A549 (cell line): ENCODE data around the gene ARL8B. TPM values are rescaled to one million over a fixed set of nuclear protein-coding genes. Genes with fewer than 3 reads are reported as not detected.
A peak's percentile ranks its signal among the peaks of the same experiment; 100 is the strongest.

Experiments
- ATAC-seq, 2 experiments: fragments of 200-7000 bp in 1 of 2; fragments of >200 bp in 1 of 2; cut with Nextera tagmentation in 1 of 2; cut with Tn5 transposase in 1 of 2; 3 replicates each; pipeline versions ENCODE4 v1.8.0 to v1.9.1; 2018 to 2020; ENCODE audit warnings: mild to moderate bottlenecking in 1 of 2, moderate library complexity in 1 of 2
- CTCF ChIA-PET: fragments of 300-600 bp; sonication (Branson Sonifier 250); formaldehyde crosslinking; extraction: SDS; loops from one replicate; lab custom pipeline; 2021; ENCODE audit warnings: antibody characterized with exemption, inconsistent platforms; lab: Yijun Ruan, JAX
- POLR2A ChIA-PET: fragments of 350-600 bp; formaldehyde crosslinking; extraction: SDS; loops from one replicate; lab custom pipeline; 2021; ENCODE audit warnings: antibody characterized with exemption, inconsistent platforms; lab: Yijun Ruan, JAX
- DNase-seq, 2 experiments: peaks; one replicate each; pipeline versions ENCODE4 v3.0.0 to v3.0.0-alpha.2; 2011 to 2016; ENCODE audit warnings: low read depth in 1 of 2, low spot score in 1 of 2
- FAIRE-seq: peaks from 2 replicates; lab custom pipeline; 2011; peaks lifted over from hg19 to GRCh38; lab: Jason Lieb, UNC
- H3K27ac ChIP-seq, 2 experiments: fragments of >200 bp; sonication (Bioruptor Twin); formaldehyde crosslinking; 3 replicates each; pipeline ENCODE4 v1.5.1; 2016 to 2017
- H3K4me1 ChIP-seq: fragments of >200 bp; sonication (Bioruptor Twin); formaldehyde crosslinking; 3 replicates; pipeline ENCODE4 v1.6.1; 2016
- H3K4me2 ChIP-seq: fragments of >200 bp; sonication (Bioruptor Twin); formaldehyde crosslinking; 3 replicates; pipeline ENCODE4 v1.6.1; 2016
- H3K4me3 ChIP-seq: fragments of >200 bp; sonication (Bioruptor Twin); formaldehyde crosslinking; 3 replicates; pipeline ENCODE4 v1.5.1; 2016
- H3K9me3 ChIP-seq: fragments of >200 bp; sonication (Bioruptor Twin); formaldehyde crosslinking; 3 replicates; pipeline ENCODE4 v1.6.1; 2016
- CBX8 ChIP-seq: fragments of 200-600 bp; sonication (generic); IDR thresholded peaks from 2 replicates; pipeline ENCODE4 v1.6.1; 2016
- CEBPB ChIP-seq, 2 experiments: fragments of >200 bp in 1 of 2; sonication (Bioruptor Twin) in 1 of 2; formaldehyde crosslinking in 1 of 2; IDR thresholded peaks; 2 replicates each; pipeline ENCODE4 v1.6.1; 2012 to 2016
- CHD2 ChIP-seq: fragments of 150-350 bp; IDR thresholded peaks from 2 replicates; pipeline ENCODE4 v1.6.1; 2014; ENCODE audit warnings: low read length; ENCODE audit not compliant: partially characterized antibody
- CHD4 ChIP-seq: fragments of 200-600 bp; sonication (generic); IDR thresholded peaks from 2 replicates; pipeline ENCODE4 v1.6.1; 2016; ENCODE audit warnings: antibody characterized with exemption, mild to moderate bottlenecking, borderline replicate concordance
- CTCF ChIP-seq: fragments of >200 bp; sonication (Bioruptor Twin); formaldehyde crosslinking; IDR thresholded peaks from 3 replicates; pipeline ENCODE4 v1.5.1; 2016
- EHMT2 ChIP-seq: fragments of 200-600 bp; sonication (generic); IDR thresholded peaks from 2 replicates; pipeline ENCODE4 v1.6.1; 2016; ENCODE audit warnings: antibody characterized with exemption, low read depth, mild to moderate bottlenecking, moderate library complexity
- ESRRA ChIP-seq: fragments of 150-350 bp; IDR thresholded peaks from 2 replicates; pipeline ENCODE4 v1.6.1; 2014; ENCODE audit warnings: mild to moderate bottlenecking, low read length, borderline replicate concordance
- FOSB ChIP-seq: fragments of 250-450 bp; sonication (Bioruptor Pico); IDR thresholded peaks from 2 replicates; pipeline ENCODE4 v1.5.0; 2020; ENCODE audit warnings: mild to moderate bottlenecking, moderate library complexity
- HDAC2 ChIP-seq: fragments of 200-600 bp; sonication (generic); IDR thresholded peaks from 2 replicates; pipeline ENCODE4 v1.6.1; 2016
- HOXB13 ChIP-seq: fragments of 250-450 bp; sonication (Bioruptor Pico); IDR thresholded peaks from 2 replicates; pipeline ENCODE4 v1.5.0; 2020; ENCODE audit warnings: low read depth, mild to moderate bottlenecking, moderate library complexity
- HOXB5 ChIP-seq: fragments of 250-450 bp; sonication (Bioruptor Pico); IDR thresholded peaks from 2 replicates; pipeline ENCODE4 v1.5.0; 2020; ENCODE audit warnings: mild to moderate bottlenecking, moderate library complexity
- JUN ChIP-seq, 2 experiments: fragments of >200 bp; sonication (Bioruptor Twin); formaldehyde crosslinking; IDR thresholded peaks; 2 replicates in 1 of 2; 3 replicates in 1 of 2; pipeline ENCODE4 v1.6.1; 2016 to 2017
- JUNB ChIP-seq: fragments of >200 bp; sonication (Bioruptor Twin); formaldehyde crosslinking; IDR thresholded peaks from 2 replicates; pipeline ENCODE4 v1.6.1; 2016
- MAZ ChIP-seq: fragments of 150-350 bp; IDR thresholded peaks from 2 replicates; pipeline ENCODE4 v1.6.1; 2014; ENCODE audit warnings: antibody characterized with exemption, low read depth, low read length, borderline replicate concordance
- MYC ChIP-seq: IDR thresholded peaks from 2 replicates; pipeline ENCODE4 v1.6.1; 2012; ENCODE audit warnings: mild to moderate bottlenecking, inconsistent platforms, low read length, improper control_type of control experiment, borderline replicate concordance
- PHF8 ChIP-seq: fragments of 200-600 bp; sonication (generic); IDR thresholded peaks from 2 replicates; pipeline ENCODE4 v1.6.1; 2016; ENCODE audit warnings: low read depth, mild to moderate bottlenecking, antibody characterized with exemption, moderate library complexity, borderline replicate concordance
- POLR2A ChIP-seq: IDR thresholded peaks from 2 replicates; pipeline ENCODE4 v1.6.1; 2012; ENCODE audit warnings: mild to moderate bottlenecking, low read length
- RARB ChIP-seq: fragments of 250-450 bp; sonication (Bioruptor Pico); IDR thresholded peaks from 2 replicates; pipeline ENCODE4 v1.8.0; 2021; ENCODE audit warnings: mild to moderate bottlenecking, moderate library complexity
- RNF2 ChIP-seq: fragments of 200-600 bp; sonication (generic); IDR thresholded peaks from 2 replicates; pipeline ENCODE4 v1.6.1; 2016; ENCODE audit warnings: low read depth, mild to moderate bottlenecking, antibody characterized with exemption, moderate library complexity, borderline replicate concordance
- SMC3 ChIP-seq: fragments of >200 bp; sonication (Bioruptor Twin); formaldehyde crosslinking; IDR thresholded peaks from 3 replicates; pipeline ENCODE4 v1.6.1; 2018; ENCODE audit warnings: inconsistent platforms
- SREBF2 ChIP-seq: fragments of 450-650 bp; IDR thresholded peaks from 2 replicates; pipeline ENCODE4 v1.6.1; 2014; ENCODE audit warnings: mild to moderate bottlenecking, moderate library complexity
- TP53 ChIP-seq: fragments of 250-450 bp; sonication (Bioruptor Pico); IDR thresholded peaks from 2 replicates; pipeline ENCODE4 v1.5.0; 2021; ENCODE audit warnings: mild to moderate bottlenecking, moderate library complexity
- USF2 ChIP-seq: fragments of 450-650 bp; IDR thresholded peaks from 2 replicates; pipeline ENCODE4 v1.6.1; 2014; ENCODE audit warnings: antibody characterized with exemption
- ZC3H11A ChIP-seq: fragments of 450-650 bp; IDR thresholded peaks from 2 replicates; pipeline ENCODE4 v1.6.1; 2014; ENCODE audit warnings: antibody characterized with exemption, mild to moderate bottlenecking
- WGBS: methylation state at CpG from one replicate; pipeline ENCODE4 v1.1.6; 2017; ENCODE audit errors: missing lambda C conversion rate; 5-methylcytosine and 5-hydroxymethylcytosine counted together
- polyA plus RNA-seq, 4 experiments: library from polyadenylated mRNA; depleted of rRNA in 3 of 4; stranded (reverse); fragments of >200 nt; fragmentation: RNase III in 1 of 4; extraction: RNeasy Plus Mini Kit Qiagen cat#74134 plus additional on column Dnase treatment in 1 of 4; gene quantifications; 2 replicates in 3 of 4; 3 replicates in 1 of 4; pipeline ENCODE4 v1.2.3, GENCODE V29; 2011 to 2017
- TF ChIP-seq, protein P1 (sequence below): IDR thresholded peaks from 2 replicates; pipeline ENCODE4 v1.6.1; 2012; ENCODE audit warnings: low read depth, borderline replicate concordance

Gene ARL8B
- polyA plus RNA-seq, 2 of the 4 experiments (the other 2 are of a cell fraction): 51.2 to 51.7 TPM

DNA sequence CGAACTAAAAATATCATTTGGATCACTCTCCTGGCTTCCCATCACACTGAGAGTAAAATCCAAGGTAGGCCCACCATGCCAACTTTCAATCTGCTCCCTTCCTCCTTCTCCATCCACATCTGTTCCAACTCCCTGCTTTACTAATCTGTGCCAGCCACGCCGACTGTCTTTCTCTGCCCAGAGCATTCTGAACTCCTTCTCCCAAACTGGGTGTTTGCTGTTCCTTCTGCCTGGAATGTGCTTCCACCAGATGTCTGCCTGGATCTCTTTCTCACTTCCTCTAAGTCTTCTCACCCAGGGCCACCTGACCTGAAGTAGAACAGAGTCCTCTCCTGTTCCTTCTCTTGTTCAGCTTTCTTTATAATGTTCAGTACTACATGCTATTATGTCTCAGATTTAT is 5.6 kb upstream of the ARL8B start:
- TF ChIP-seq, protein P1, sequence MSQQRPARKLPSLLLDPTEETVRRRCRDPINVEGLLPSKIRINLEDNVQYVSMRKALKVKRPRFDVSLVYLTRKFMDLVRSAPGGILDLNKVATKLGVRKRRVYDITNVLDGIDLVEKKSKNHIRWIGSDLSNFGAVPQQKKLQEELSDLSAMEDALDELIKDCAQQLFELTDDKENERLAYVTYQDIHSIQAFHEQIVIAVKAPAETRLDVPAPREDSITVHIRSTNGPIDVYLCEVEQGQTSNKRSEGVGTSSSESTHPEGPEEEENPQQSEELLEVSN: no peak
- TF ChIP-seq CTCF: no peak
- no peak for TF ChIP-seq PHF8
- no peak for TF ChIP-seq SMC3
- no peak for TF ChIP-seq EHMT2
- TF ChIP-seq HOXB5 (CRISPR knock-in tag): no peak
- TF ChIP-seq MYC: no peak
- TF ChIP-seq CHD2: no peak
- TF ChIP-seq FOSB: no peak
- TF ChIP-seq CEBPB (IDR thresholded peaks at IDR 0.05): no peak
- no peak for TF ChIP-seq JUN (IDR thresholded peaks at IDR 0.05)
- no peak for TF ChIP-seq CHD4
- no peak for TF ChIP-seq CBX8
- no peak for TF ChIP-seq ZC3H11A
- no peak for TF ChIP-seq ESRRA
- no peak for TF ChIP-seq TP53 (CRISPR knock-in tag)
- TF ChIP-seq, all 56 proteins: peak for 0
- peak in 1 of 2 experiments; percentile 43; a peak in 3 of 6 replicates for ATAC-seq
- H3K4me2 ChIP-seq: no peak overlapping the region
- peaks cover 7% of the 10 kb centered on the region; the same call in 2 of the 3 replicates for H3K4me1 ChIP-seq
- no peak overlapping the region for H3K4me3 ChIP-seq
- FAIRE-seq: no peak
- POLR2A ChIA-PET: no interaction called here
- H3K9me3 ChIP-seq: no peaks in the 10 kb centered on the region
- DNase-seq: no peak
- CTCF ChIA-PET: no interaction called here
- 0 out of 6 replicates have a peak overlapping the region, but pooled peaks of 1 of the 2 experiments have one; percentile 2 for H3K27ac ChIP-seq
- WGBS: 60% methylated on average over 3 of the region's 3 CpGs

- Histone ChIP-seq H3K27ac (no peak overlapping the region), H3K9me3 (no peaks in the 10 kb centered on the region), H3K4me1 (peaks cover 18% of the 10 kb centered on the region; the same call in 2 of the 3 replicates), H3K4me3 (no peak overlapping the region), H3K4me2 (no peak overlapping the region)
- FAIRE-seq (no peak), ATAC-seq (no peak), DNase-seq (no peak)
- no peak for TF ChIP-seq RARB (CRISPR knock-in tag)
- TF ChIP-seq SREBF2: no peak
- no peak for TF ChIP-seq USF2
- no peak for TF ChIP-seq JUNB
- TF ChIP-seq RNF2: no peak
- TF ChIP-seq MAZ: no peak
- no peak for TF ChIP-seq HOXB13
- no peak for TF ChIP-seq POLR2A
- TF ChIP-seq HDAC2: no peak
- CTCF ChIA-PET: interaction anchor here (0.6 to 2.2 kb wide), 3 partner anchors 68 to 400 kb away, joined by 3 to 6 read pairs (median 4); no protein-coding TSS in a partner anchor
- 69% methylated on average over 3 of the region's 3 CpGs for WGBS
- POLR2A ChIA-PET: no interaction called here
These were observed 1.6 kb upstream of the ARL8B start for GRCh38 chr3:5120446-5120845.
